Endothelial cell of umbilical vein (primary cell): ENCODE measurements around the gene ST6GALNAC4. TPM values are rescaled to one million over a fixed set of nuclear protein-coding genes. Genes with fewer than 3 reads are reported as not detected.

Source experiments
- BruUV-seq: library from RNA; stranded (reverse); fragments of 400-500 nt; replicated peaks from 2 replicates; lab custom pipeline; 2021; lab: Mats Ljungman, UMichigan
- CTCF ChIA-PET: fragments of 300-600, 350-600 bp; sonication (Branson Sonifier 250); formaldehyde crosslinking; loops from one replicate; lab custom pipeline; 2021; ENCODE audit warnings: antibody characterized with exemption, inconsistent platforms; lab: Charles Lee
- POLR2A ChIA-PET: fragments of 300-600, 350-600 bp; sonication (Branson Sonifier 250); formaldehyde crosslinking; loops from one replicate; lab custom pipeline; 2021; ENCODE audit warnings: antibody characterized with exemption, inconsistent platforms; lab: Charles Lee
- DNase-seq: peaks from one replicate; pipeline ENCODE4 v3.0.0-alpha.2; 2011; ENCODE audit warnings: low read depth, low spot score
- FAIRE-seq: peaks from 2 replicates; lab custom pipeline; 2011; peaks lifted over from hg19 to GRCh38; lab: Jason Lieb, UNC
- H2AFZ ChIP-seq: 2 replicates; pipeline ENCODE4 v1.6.0; 2012; ENCODE audit warnings: low read depth, low read length, control low read depth, inconsistent platforms
- H3K27ac ChIP-seq: 2 replicates; pipeline ENCODE4 v1.5.1; 2011; ENCODE audit warnings: low read depth, mild to moderate bottlenecking, control low read depth, low read length, moderate library complexity; ENCODE audit not compliant: insufficient read depth
- H3K27me3 ChIP-seq, 2 experiments: 2 replicates each; pipeline versions ENCODE4 v1.6.0 to v1.6.1; 2011; ENCODE audit warnings: low read length in 2 of 2, mixed read lengths in 1 of 2; ENCODE audit not compliant: control insufficient read depth in 2 of 2, insufficient read depth in 2 of 2
- H3K36me3 ChIP-seq, 2 experiments: 2 replicates in 1 of 2; 3 replicates in 1 of 2; pipeline ENCODE4 v1.5.1; 2011; ENCODE audit warnings: low read length in 2 of 2, mild to moderate bottlenecking in 1 of 2, moderate library complexity in 1 of 2; ENCODE audit not compliant: control insufficient read depth in 2 of 2, insufficient read depth in 2 of 2; ENCODE audit errors: extremely low read depth in 1 of 2
- H3K4me1 ChIP-seq: 3 replicates; pipeline ENCODE4 v1.5.1; 2011; ENCODE audit warnings: mild to moderate bottlenecking, low read length; ENCODE audit not compliant: control insufficient read depth, insufficient read depth; ENCODE audit errors: extremely low read depth
- H3K4me2 ChIP-seq: 2 replicates; pipeline ENCODE4 v1.6.1; 2011; ENCODE audit warnings: low read length, control low read depth, mixed read lengths; ENCODE audit not compliant: insufficient read depth
- H3K4me3 ChIP-seq, 3 experiments: fragments of 200-600 bp in 1 of 3; sonication (generic), shearing (Covaris generic) in 1 of 3; replicated peaks in 1 of 3; 2 replicates each; pipeline ENCODE4 v1.5.1; 2011 to 2016; ENCODE audit warnings: control low read depth in 3 of 3, low read length in 3 of 3, mild to moderate bottlenecking in 2 of 3, inconsistent platforms in 1 of 3, low read depth in 1 of 3, moderate library complexity in 1 of 3; ENCODE audit not compliant: insufficient read depth in 1 of 3
- H3K79me2 ChIP-seq: 2 replicates; pipeline ENCODE4 v1.6.0; 2012; ENCODE audit warnings: low read length, inconsistent platforms; ENCODE audit not compliant: control insufficient read depth, insufficient read depth
- H3K9ac ChIP-seq: replicated peaks from 2 replicates; pipeline ENCODE3; 2011; ENCODE audit warnings: low read length, control low read depth; ENCODE audit not compliant: insufficient read depth; ENCODE audit errors: extremely low read depth
- H3K9me1 ChIP-seq: replicated peaks from 3 replicates; pipeline ENCODE4 v1.6.0; 2011; ENCODE audit warnings: mild to moderate bottlenecking, low read length; ENCODE audit not compliant: control insufficient read depth, insufficient read depth; ENCODE audit errors: extremely low read depth
- H3K9me3 ChIP-seq: replicated peaks from 2 replicates; pipeline ENCODE4 v1.5.1; 2012; ENCODE audit warnings: low read length, inconsistent platforms; ENCODE audit not compliant: control insufficient read depth, insufficient read depth
- H4K20me1 ChIP-seq: replicated peaks from 2 replicates; pipeline ENCODE3; 2011; ENCODE audit warnings: mild to moderate bottlenecking, low read length; ENCODE audit not compliant: control insufficient read depth, insufficient read depth; ENCODE audit errors: extremely low read depth
- CTCF ChIP-seq, 2 donors: IDR thresholded peaks; 1 replicate in 1 of 2; 2 replicates in 1 of 2; pipeline ENCODE4 v1.5.1; 2011; ENCODE audit warnings: low read length in 2 of 2, mild to moderate bottlenecking in 2 of 2, moderate library complexity in 2 of 2, control low read depth in 1 of 2, inconsistent platforms in 1 of 2, low read depth in 1 of 2; ENCODE audit not compliant: insufficient read depth in 1 of 2; ENCODE audit errors: extremely low read depth in 1 of 2
- EZH2 ChIP-seq: IDR thresholded peaks from 2 replicates; pipeline ENCODE4 v1.6.1; 2012; ENCODE audit warnings: borderline replicate concordance, low read depth, mild to moderate bottlenecking, moderate library complexity, low read length, inconsistent platforms; ENCODE audit not compliant: severe bottlenecking
- FOS ChIP-seq: IDR thresholded peaks from 2 replicates; pipeline ENCODE4 v1.6.1; 2011; ENCODE audit warnings: mild to moderate bottlenecking, low read length, moderate library complexity, borderline replicate concordance; ENCODE audit not compliant: insufficient read depth
- GATA2 ChIP-seq: IDR thresholded peaks from 2 replicates; pipeline ENCODE4 v1.7.0; 2011; ENCODE audit warnings: low read depth, mild to moderate bottlenecking, moderate library complexity, mixed read lengths, low read length; ENCODE audit not compliant: insufficient read length, insufficient read depth
- JUN ChIP-seq: IDR thresholded peaks from 2 replicates; pipeline ENCODE4 v1.6.1; 2011; ENCODE audit warnings: borderline replicate concordance, low read depth; ENCODE audit not compliant: insufficient read length, insufficient read depth
- MAX ChIP-seq: IDR thresholded peaks from 2 replicates; pipeline ENCODE4 v1.6.1; 2011; ENCODE audit not compliant: insufficient read depth, insufficient read length
- MYC ChIP-seq: IDR thresholded peaks from one replicate; pipeline ENCODE4 v1.6.1; 2011; ENCODE audit warnings: mild to moderate bottlenecking, low read depth, low read length
- POLR2A ChIP-seq: IDR thresholded peaks from 2 replicates; pipeline ENCODE4 v1.6.1; 2012; ENCODE audit warnings: low read depth, mild to moderate bottlenecking, control low read depth, low read length
- POLR2AphosphoS5 ChIP-seq: IDR thresholded peaks from 2 replicates; pipeline ENCODE4 v1.6.1; 2012; ENCODE audit warnings: low read depth, mild to moderate bottlenecking, control low read depth, low read length, moderate library complexity; ENCODE audit not compliant: insufficient read depth
- dilution Hi-C: fragments of 300-500 bp; cut with MboI; formaldehyde crosslinking; loops from one replicate; pipeline ENCODE4 v1.15.0; 2019; ENCODE audit warnings: low sequenced_read_pairs; ENCODE audit not compliant: extremely low pct_ligation_motif_present
- intact Hi-C: fragments of 100-400 bp; cut with micrococcal nuclease; formaldehyde crosslinking; loops from one replicate; pipeline ENCODE4 v1.10.0; 2022
- polyA plus RNA-seq, 4 experiments: library from polyadenylated mRNA; depleted of rRNA in 3 of 4; stranded (reverse) in 3 of 4; unstranded in 1 of 4; fragments of >200 nt; gene quantifications; 2 replicates each; pipeline versions ENCODE4 v1.2.1 to v1.2.3, GENCODE V29; 2011 to 2012; ENCODE audit warnings: missing spikeins in 1 of 4
- total RNA-seq: library from RNA; stranded (reverse); gene quantifications from 2 replicates; pipeline ENCODE4 v1.2.3, GENCODE V29; 2021

The ST6GALNAC4 gene
- total and polyA plus RNA-seq, 2 donors (not counting 3 experiments of a cell fraction or from before 2014, with no cell fraction given): 45.9 to 85.3 TPM

DNA sequence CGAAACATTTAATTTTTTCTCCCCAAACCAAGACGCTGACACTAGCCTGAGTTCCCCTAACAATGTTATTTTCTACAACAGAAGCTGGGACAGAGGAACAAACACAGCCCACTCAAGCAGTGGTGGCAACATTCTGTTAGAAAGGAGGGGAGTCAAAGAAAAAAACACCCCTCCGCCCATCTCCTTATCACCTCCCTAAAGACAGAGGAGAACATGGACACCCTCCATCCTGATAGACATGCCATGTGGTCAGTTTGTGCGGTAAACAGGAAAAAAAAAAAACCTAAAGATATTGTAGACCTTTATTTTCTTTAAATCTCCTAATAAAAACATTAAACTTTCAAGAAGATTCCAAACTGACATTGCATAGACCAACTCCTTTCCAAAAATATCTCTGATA is 23.8 kb upstream of the ST6GALNAC4 start:
- Histone ChIP-seq H3K79me2 (peaks cover 19% of the 10 kb centered on the region), H3K9ac (no peak overlapping the region), H3K27ac (no peak overlapping the region), H3K27me3 (no peaks in the 10 kb centered on the region), H4K20me1 (no peaks in the 10 kb centered on the region), H3K36me3 (peaks cover 0 to 5% of the 10 kb centered on the region in 2 experiments), H3K4me3 (no peak overlapping the region), H2AFZ (no peak overlapping the region), H3K9me3 (no peaks in the 10 kb centered on the region), H3K4me2 (no peak overlapping the region), H3K9me1 (no peaks in the 10 kb centered on the region), H3K4me1 (peaks cover 21% of the 10 kb centered on the region)
- dilution Hi-C loops: no loop called here
- intact Hi-C loops: no loop called here
- ChIA-PET CTCF (interaction anchor here (1.8 to 6.5 kb wide), 5 partner anchors 10 to 97 kb away, joined by 5 to 203 read pairs (median 10); partner anchors contain the start of genes EEIG1 and PIP5KL1), POLR2A (no interaction called here)
- BruUV-seq: no TSS peak
- no peak for FAIRE-seq
- DNase-seq: no peak
- no peak for TF ChIP-seq MYC
- no peak for TF ChIP-seq GATA2
- no peak for TF ChIP-seq POLR2A
- TF ChIP-seq POLR2AphosphoS5: no peak

GRCh38 chr9:127938298-127938690 is 21.5 kb upstream of the ST6GALNAC4 start:
- Histone ChIP-seq H3K9me3 (no peaks in the 10 kb centered on the region), H4K20me1 (no peaks in the 10 kb centered on the region), H3K36me3 (peaks cover 0 to 3% of the 10 kb centered on the region in 2 experiments), H2AFZ (peak overlapping the region; percentile 87), H3K27ac (no peak overlapping the region), H3K9ac (peak overlapping the region; percentile 76), H3K79me2 (peaks cover 21% of the 10 kb centered on the region), H3K4me3 (peak overlapping the region in 1 of 3 experiments; percentile 79), H3K4me1 (peaks cover 21% of the 10 kb centered on the region), H3K4me2 (peak overlapping the region; percentile 74), H3K9me1 (no peaks in the 10 kb centered on the region), H3K27me3 (no peaks in the 10 kb centered on the region)
- DNase-seq: no peak
- intact Hi-C loops: no loop called here
- POLR2A ChIA-PET: no interaction called here
- FAIRE-seq: peak; percentile 59
- no peak for TF ChIP-seq FOS
- no peak for TF ChIP-seq JUN
- TF ChIP-seq GATA2: no peak
- TF ChIP-seq CTCF (IDR thresholded peaks at IDR 0.05; ENCODE audit: extremely low read depth in 1 of 2, insufficient read depth in 1 of 2, low read depth in 1 of 2, low read length in 2 of 2): no peak
- no peak for TF ChIP-seq EZH2
- TF ChIP-seq MAX: no peak
- no peak for TF ChIP-seq POLR2AphosphoS5
- no peak for TF ChIP-seq POLR2A
- no peak for TF ChIP-seq MYC
- CTCF ChIA-PET: no interaction called here
- dilution Hi-C loops: no loop called here
- no TSS peak for BruUV-seq
